ENCODE data around the gene AK8.

The AK8 gene

GRCh38 chr9:132769906-132770769 is 107.9 kb downstream of the AK8 start:
- DNase-seq = peak; percentile 78

- DNase-seq = peak; percentile 83
Measured at GRCh38 chr9:132768932-132769905, 108.9 kb downstream of the AK8 start.

- no peak for DNase-seq
Measured at GRCh38 chr9:132763574-132763973, 114.5 kb downstream of the AK8 start.

- DNase-seq = no peak
Measured at GRCh38 chr9:132762896-132763295, 115.2 kb downstream of the AK8 start.

- no peak for DNase-seq
Measured at GRCh38 chr9:132761602-132762001, 116.5 kb downstream of the AK8 start.

GRCh38 chr9:132760057-132760456 is 118.0 kb downstream of the AK8 start:
- no peak for DNase-seq

- no peak for DNase-seq
Measured at GRCh38 chr9:132757016-132757415, 121.1 kb downstream of the AK8 start.

GRCh38 chr9:132756214-132756845 is 121.8 kb downstream of the AK8 start:
- no peak for DNase-seq

- no peak for DNase-seq
Measured at GRCh38 chr9:132755096-132755495, 123.0 kb downstream of the AK8 start.

- DNase-seq = no peak
Measured at GRCh38 chr9:132754236-132754635, 123.8 kb downstream of the AK8 start.

- DNase-seq = no peak
Measured at GRCh38 chr9:132753593-132753880, 124.5 kb downstream of the AK8 start.

GRCh38 chr9:132752877-132753592 is 125.0 kb downstream of the AK8 start:
- no peak for DNase-seq

- DNase-seq = no peak
Measured at GRCh38 chr9:132750668-132751067, 127.4 kb downstream of the AK8 start.

- no peak for DNase-seq
Measured at GRCh38 chr9:132749306-132749705, 128.8 kb downstream of the AK8 start.

GRCh38 chr9:132748450-132748849 is 129.6 kb downstream of the AK8 start:
- no peak for DNase-seq

- DNase-seq = no peak
Measured at GRCh38 chr9:132745756-132746709, 132.1 kb downstream of the AK8 start.

- DNase-seq = no peak
Measured at GRCh38 chr9:132744881-132745755, 133.0 kb downstream of the AK8 start.

GRCh38 chr9:132743931-132744479 is 134.1 kb downstream of the AK8 start:
- no peak for DNase-seq

GRCh38 chr9:132742821-132743311 is 135.2 kb downstream of the AK8 start:
- DNase-seq = no peak
